Karpas-422 (cell line): Measurements from ENCODE around the gene P2RY8. TPM values are rescaled to one million over a fixed set of nuclear protein-coding genes. Genes with fewer than 3 reads are reported as not detected.
A peak's percentile ranks its signal among the peaks of the same experiment; 100 is the strongest.

Experiments used
- DNase-seq: peaks from one replicate; pipeline ENCODE4 v3.0.0-alpha.2; 2015
- H2AFZ ChIP-seq: fragments of 200-600 bp; sonication (generic); 2 replicates; pipeline ENCODE4 v1.6.1; 2014; ENCODE audit warnings: antibody characterized with exemption, low read length, mixed read lengths
- H3K27ac ChIP-seq: fragments of 200-600 bp; sonication (generic); 2 replicates; pipeline ENCODE4 v1.5.1; 2014; ENCODE audit warnings: mild to moderate bottlenecking, low read length, moderate library complexity
- H3K27me3 ChIP-seq: fragments of 200-600 bp; sonication (generic); 2 replicates; pipeline ENCODE4 v1.6.1; 2014; ENCODE audit warnings: low read length, mixed read lengths
- H3K36me3 ChIP-seq: fragments of 200-600 bp; sonication (generic); 2 replicates; pipeline ENCODE4 v1.6.1; 2014; ENCODE audit warnings: low read length, mixed read lengths; ENCODE audit not compliant: insufficient read depth
- H3K4me1 ChIP-seq: fragments of 200-600 bp; sonication (generic); 2 replicates; pipeline ENCODE4 v1.6.1; 2014; ENCODE audit warnings: mild to moderate bottlenecking, low read length, mixed read lengths
- H3K4me2 ChIP-seq: fragments of 200-600 bp; sonication (generic); 2 replicates; pipeline ENCODE4 v1.6.1; 2014; ENCODE audit warnings: low read length, low read depth, mild to moderate bottlenecking; ENCODE audit not compliant: poor library complexity, severe bottlenecking
- H3K4me3 ChIP-seq: fragments of 200-600 bp; sonication (generic); 2 replicates; pipeline ENCODE4 v1.5.1; 2014; ENCODE audit warnings: mild to moderate bottlenecking, antibody characterized with exemption, low read length, mixed read lengths
- H3K79me2 ChIP-seq: fragments of 200-600 bp; sonication (generic); 2 replicates; pipeline ENCODE4 v1.6.1; 2014; ENCODE audit warnings: mild to moderate bottlenecking, low read length, mixed read lengths
- H3K9ac ChIP-seq: fragments of 200-600 bp; sonication (generic); 2 replicates; pipeline ENCODE4 v1.6.0; 2014; ENCODE audit warnings: low read length
- H3K9me2 ChIP-seq: fragments of 200-600 bp; sonication (generic), shearing (Covaris generic); replicated peaks from 2 replicates; pipeline ENCODE4 v1.6.0; 2014; ENCODE audit warnings: mild to moderate bottlenecking, low read length, moderate library complexity; ENCODE audit not compliant: insufficient read depth
- H3K9me3 ChIP-seq: fragments of 300-700, 200-600 bp; sonication (generic); 2 replicates; pipeline ENCODE4 v1.6.1; 2014; ENCODE audit warnings: low read length, mixed read lengths
- H4K20me1 ChIP-seq: fragments of 200-600 bp; sonication (generic); 2 replicates; pipeline ENCODE4 v1.6.1; 2014; ENCODE audit warnings: mild to moderate bottlenecking, antibody characterized with exemption, low read length, low read depth; ENCODE audit not compliant: insufficient read depth
- total RNA-seq: library from RNA; depleted of rRNA; stranded (reverse); fragments of >200 nt; shearing (Covaris generic); gene quantifications from 2 replicates; pipeline ENCODE4 v1.2.3, GENCODE V29; 2014; ENCODE audit warnings: low replicate concordance

Gene P2RY8
- total RNA-seq, 1 experiment from 2014 or later: 87.1 TPM

- peak overlapping the region; percentile 93 for H3K4me2 ChIP-seq
- peaks cover 30% of the 10 kb centered on the region for H3K4me1 ChIP-seq
- no peak overlapping the region for H2AFZ ChIP-seq
- peak; percentile 71 for DNase-seq
- H3K27ac ChIP-seq: peak overlapping the region; percentile 96
- H3K79me2 ChIP-seq: peaks cover 61% of the 10 kb centered on the region
- no peaks in the 10 kb centered on the region for H3K9me3 ChIP-seq
- no peaks in the 10 kb centered on the region for H3K27me3 ChIP-seq
- H3K4me3 ChIP-seq: peak overlapping the region; percentile 98
- H3K9ac ChIP-seq: peak overlapping the region; percentile 99
- no peaks in the 10 kb centered on the region for H3K9me2 ChIP-seq
- H3K36me3 ChIP-seq: peaks cover 18% of the 10 kb centered on the region
- no peaks in the 10 kb centered on the region for H4K20me1 ChIP-seq
Observed at GRCh38 chrX:1534301-1535168, 2.5 kb downstream of the P2RY8 start.

DNA sequence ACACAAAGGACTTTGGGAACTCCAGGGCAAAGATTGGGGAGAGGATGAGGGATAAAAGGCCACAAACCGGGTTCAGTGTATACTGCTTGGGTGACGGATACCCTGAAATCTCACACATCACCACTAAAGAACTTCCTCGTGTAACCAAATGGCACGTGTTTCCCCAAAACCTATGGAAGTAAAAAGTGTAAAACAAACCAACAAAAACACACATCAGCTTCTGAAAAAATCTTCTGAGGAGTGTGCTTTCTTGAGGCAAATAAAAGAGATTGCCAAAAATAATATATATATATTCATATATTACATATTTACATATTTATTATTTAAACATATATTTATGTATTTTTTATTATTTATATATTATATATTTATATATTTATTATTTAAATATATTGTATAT, 3.9 kb downstream of the P2RY8 start:
- H3K9me3 ChIP-seq: no peaks in the 10 kb centered on the region; the same call in 1 of the 2 replicates
- peaks cover 76% of the 10 kb centered on the region for H3K79me2 ChIP-seq
- H4K20me1 ChIP-seq: peaks cover 8% of the 10 kb centered on the region
- H3K4me1 ChIP-seq: peaks cover 30% of the 10 kb centered on the region
- peaks cover 32% of the 10 kb centered on the region for H3K36me3 ChIP-seq
- no peak overlapping the region for H3K27ac ChIP-seq
- no peak overlapping the region for H3K4me3 ChIP-seq
- DNase-seq: peak; percentile 52
- H2AFZ ChIP-seq: no peak overlapping the region
- no peaks in the 10 kb centered on the region for H3K9me2 ChIP-seq
- no peaks in the 10 kb centered on the region for H3K27me3 ChIP-seq
- H3K9ac ChIP-seq: no peak overlapping the region
- H3K4me2 ChIP-seq: no peak overlapping the region

- no peak overlapping the region for H3K4me2 ChIP-seq
- no peak overlapping the region for H3K9ac ChIP-seq
- DNase-seq: peak; percentile 28
- H3K27ac ChIP-seq: no peak overlapping the region
- peaks cover 88% of the 10 kb centered on the region for H3K79me2 ChIP-seq
- H3K9me2 ChIP-seq: no peaks in the 10 kb centered on the region
- peaks cover 22% of the 10 kb centered on the region for H4K20me1 ChIP-seq
- no peaks in the 10 kb centered on the region for H3K27me3 ChIP-seq
- H3K9me3 ChIP-seq: no peaks in the 10 kb centered on the region; the same call in 1 of the 2 replicates
- H3K4me1 ChIP-seq: peaks cover 19% of the 10 kb centered on the region
- H3K36me3 ChIP-seq: peaks cover 41% of the 10 kb centered on the region
- H3K4me3 ChIP-seq: no peak overlapping the region
- no peak overlapping the region for H2AFZ ChIP-seq
Observed at GRCh38 chrX:1531096-1531890, 5.7 kb downstream of the P2RY8 start.

- Histone ChIP-seq H3K79me2 (peaks cover 88% of the 10 kb centered on the region), H3K4me1 (peaks cover 11% of the 10 kb centered on the region)
Observed at GRCh38 chrX:1529756-1530155, 7.2 kb downstream of the P2RY8 start.

GRCh38 chrX:1529328-1529727, 7.7 kb downstream of the P2RY8 start:
- Histone ChIP-seq H3K9me2 (no peaks in the 10 kb centered on the region), H2AFZ (no peak overlapping the region), H3K79me2 (peaks cover 84% of the 10 kb centered on the region), H3K4me2 (no peak overlapping the region), H3K4me3 (no peak overlapping the region), H3K27me3 (no peaks in the 10 kb centered on the region), H3K9me3 (no peaks in the 10 kb centered on the region; the same call in 1 of the 2 replicates), H3K9ac (no peak overlapping the region), H4K20me1 (peaks cover 31% of the 10 kb centered on the region), H3K27ac (0 out of 2 replicates have a peak overlapping the region, but pooled peaks have one; percentile 3), H3K36me3 (peaks cover 46% of the 10 kb centered on the region), H3K4me1 (peaks cover 7% of the 10 kb centered on the region)
- no peak for DNase-seq

More at GRCh38 chrX:1529756-1530155, 7.2 kb downstream of the P2RY8 start:
- Histone ChIP-seq H3K36me3 (peaks cover 46% of the 10 kb centered on the region), H4K20me1 (peaks cover 31% of the 10 kb centered on the region), H3K4me2 (no peak overlapping the region), H3K4me3 (no peak overlapping the region), H3K27me3 (no peaks in the 10 kb centered on the region), H2AFZ (no peak overlapping the region), H3K9ac (no peak overlapping the region), H3K9me3 (no peaks in the 10 kb centered on the region; the same call in 1 of the 2 replicates), H3K27ac (0 out of 2 replicates have a peak overlapping the region, but pooled peaks have one; percentile 3), H3K9me2 (no peaks in the 10 kb centered on the region)
- no peak for DNase-seq

GRCh38 chrX:1528884-1529203, 8.1 kb downstream of the P2RY8 start:
- H3K9me3 ChIP-seq: no peaks in the 10 kb centered on the region; the same call in 1 of the 2 replicates
- H3K4me2 ChIP-seq: no peak overlapping the region
- no peak overlapping the region for H3K4me3 ChIP-seq
- H3K9me2 ChIP-seq: no peaks in the 10 kb centered on the region
- H3K9ac ChIP-seq: no peak overlapping the region
- no peak overlapping the region for H2AFZ ChIP-seq
- H3K27me3 ChIP-seq: no peaks in the 10 kb centered on the region
- no peak for DNase-seq
- H4K20me1 ChIP-seq: peaks cover 31% of the 10 kb centered on the region
- no peak overlapping the region for H3K27ac ChIP-seq
- H3K4me1 ChIP-seq: peaks cover 5% of the 10 kb centered on the region; the same call in 1 of the 2 replicates
- peaks cover 46% of the 10 kb centered on the region for H3K36me3 ChIP-seq
- peaks cover 85% of the 10 kb centered on the region for H3K79me2 ChIP-seq

GRCh38 chrX:1528186-1528883, 8.7 kb downstream of the P2RY8 start:
- H3K9me2 ChIP-seq: no peaks in the 10 kb centered on the region
- H3K27me3 ChIP-seq: no peaks in the 10 kb centered on the region
- H3K79me2 ChIP-seq: peaks cover 87% of the 10 kb centered on the region
- peaks cover 6% of the 10 kb centered on the region for H3K4me1 ChIP-seq
- H3K36me3 ChIP-seq: peaks cover 46% of the 10 kb centered on the region
- no peak overlapping the region for H3K4me2 ChIP-seq
- no peak for DNase-seq
- H3K4me3 ChIP-seq: no peak overlapping the region
- peaks cover 31% of the 10 kb centered on the region for H4K20me1 ChIP-seq
- H3K9me3 ChIP-seq: no peaks in the 10 kb centered on the region; the same call in 1 of the 2 replicates
- no peak overlapping the region for H3K9ac ChIP-seq
- peak overlapping the region; percentile 29 for H3K27ac ChIP-seq
- no peak overlapping the region for H2AFZ ChIP-seq
